ENCODE measurements around the gene PPP1CA. TPM values are rescaled to one million over a fixed set of nuclear protein-coding genes. Genes with fewer than 3 reads are reported as not detected.

The PPP1CA gene
- total and polyA plus RNA-seq, 2 donors (not counting 1 experiment from before 2014, with no cell fraction given), result 218 to 251 TPM

- H3K4me3 ChIP-seq (ENCODE audit: control extremely low read depth in 1 of 5, extremely low read depth in 1 of 5, insufficient read depth in 1 of 5, low read depth in 2 of 5, low read length in 4 of 5), result peak overlapping the region; percentile 30 to 95 (median 71)
- H3K9me3 Mint-ChIP-seq (ENCODE audit: insufficient read depth), result no peaks in the 10 kb centered on the region
- no peak for TF ChIP-seq EZH2 (IDR thresholded peaks at IDR 0.05; ENCODE audit: borderline replicate concordance, insufficient read depth, low read depth, low read length, poor library complexity, severe bottlenecking)
- TF ChIP-seq CTCF (IDR thresholded peaks at IDR 0.05), result no peak
- DNase-seq, result no peak
- H3K4me1 Mint-ChIP-seq, result peaks cover 64% of the 10 kb centered on the region
- H3K27ac Mint-ChIP-seq, result peak overlapping the region; percentile 72
- H3K27me3 ChIP-seq (replicated peaks in 1 of 4; ENCODE audit: control extremely low read depth in 1 of 4, control insufficient read depth in 3 of 4, insufficient read depth in 4 of 4, low read length in 3 of 4), result no peaks in the 10 kb centered on the region
- intact Hi-C loops (cut with micrococcal nuclease), result no loop called here
- H3K36me3 ChIP-seq (replicated peaks in 1 of 2; ENCODE audit: control extremely low read depth in 1 of 2, control insufficient read depth in 1 of 2, extremely low read depth in 1 of 2, insufficient read depth in 2 of 2, low read length in 1 of 2), result peaks cover 0 to 6% of the 10 kb centered on the region in 2 experiments
- POLR2A ChIA-PET, result interaction anchor here (0.6 to 14.2 kb wide), 14 partner anchors 9 to 315 kb away, joined by 3 to 323 read pairs (median 7); partner anchors contain the start of genes ANKRD13D, POLD4, PPP1CA and RAD9A
- peak overlapping the region; percentile 93 for H3K4me2 ChIP-seq (replicated peaks; ENCODE audit: low read depth, low read length, poor library complexity, severe bottlenecking)
- peak overlapping the region; percentile 71 for H2AFZ ChIP-seq (ENCODE audit: insufficient read depth, low read depth, low read length, poor library complexity, severe bottlenecking)
- WGBS (ENCODE audit: insufficient coverage), result under 1% methylated on average over 51 of the region's 78 CpGs
- H3K27ac ChIP-seq (ENCODE audit: low read length in 2 of 2), result peak overlapping the region in 1 of 2 donors; percentile 89
- H3K4me3 Mint-ChIP-seq, result peak overlapping the region; percentile 92
- H3K4me1 ChIP-seq (ENCODE audit: control insufficient read depth in 2 of 2, insufficient read depth in 2 of 2, low read length in 2 of 2), result peaks cover 57 to 61% of the 10 kb centered on the region in 2 donors
- CTCF ChIA-PET, result interaction anchor here (1.0 to 42.2 kb wide), 6 partner anchors 1 to 276 kb away, joined by 3 to 2379 read pairs (median 4); partner anchors contain the start of genes CLCF1, POLD4 and RAD9A
- H3K9me3 ChIP-seq (ENCODE audit: control extremely low read depth in 1 of 3, control insufficient read depth in 2 of 3, insufficient read depth in 1 of 3, low read length in 2 of 3), result no peaks in the 10 kb centered on the region
- H3K27me3 Mint-ChIP-seq, result no peaks in the 10 kb centered on the region
- peaks cover 48% of the 10 kb centered on the region for H4K20me1 ChIP-seq (ENCODE audit: control insufficient read depth, insufficient read depth, low read length, poor library complexity, severe bottlenecking)
- peak overlapping the region; percentile 88 for H3K9ac ChIP-seq (ENCODE audit: low read length)
- peak; percentile 18 for ATAC-seq (ENCODE audit: low read depth)
- peaks cover 56% of the 10 kb centered on the region for H3K79me2 ChIP-seq (ENCODE audit: control insufficient read depth, insufficient read depth, low read length)
Observed at GRCh38 chr11:67372321-67372992, 29.2 kb downstream of the PPP1CA start.

- Histone ChIP-seq H3K27me3 (replicated peaks in 1 of 4; ENCODE audit: control extremely low read depth in 1 of 4, control insufficient read depth in 3 of 4, insufficient read depth in 4 of 4, low read length in 3 of 4) (no peaks in the 10 kb centered on the region), H2AFZ (ENCODE audit: insufficient read depth, low read depth, low read length, poor library complexity, severe bottlenecking) (no peak overlapping the region), H3K79me2 (ENCODE audit: control insufficient read depth, insufficient read depth, low read length) (peaks cover 61% of the 10 kb centered on the region), H3K4me2 (replicated peaks; ENCODE audit: low read depth, low read length, poor library complexity, severe bottlenecking) (peak overlapping the region; percentile 93), H3K9me3 (ENCODE audit: control extremely low read depth in 1 of 3, control insufficient read depth in 2 of 3, insufficient read depth in 1 of 3, low read length in 2 of 3) (no peaks in the 10 kb centered on the region), H3K4me1 (ENCODE audit: control insufficient read depth in 2 of 2, insufficient read depth in 2 of 2, low read length in 2 of 2) (peaks cover 62 to 67% of the 10 kb centered on the region in 2 donors), H4K20me1 (ENCODE audit: control insufficient read depth, insufficient read depth, low read length, poor library complexity, severe bottlenecking) (peaks cover 54% of the 10 kb centered on the region), H3K4me3 (ENCODE audit: control extremely low read depth in 1 of 5, extremely low read depth in 1 of 5, insufficient read depth in 1 of 5, low read depth in 2 of 5, low read length in 4 of 5) (peak overlapping the region; percentile 30 to 95 (median 71)), H3K36me3 (replicated peaks in 1 of 2; ENCODE audit: control extremely low read depth in 1 of 2, control insufficient read depth in 1 of 2, extremely low read depth in 1 of 2, insufficient read depth in 2 of 2, low read length in 1 of 2) (peaks cover 0 to 9% of the 10 kb centered on the region in 2 experiments), H3K9ac (ENCODE audit: low read length) (peak overlapping the region; percentile 88), H3K27ac (ENCODE audit: low read length in 2 of 2) (peak overlapping the region in 1 of 2 donors; percentile 52)
- intact Hi-C loops (cut with micrococcal nuclease), result no loop called here
- Mint-ChIP-seq H3K9me3 (ENCODE audit: insufficient read depth) (no peaks in the 10 kb centered on the region), H3K27ac (peak overlapping the region; percentile 72), H3K27me3 (no peaks in the 10 kb centered on the region), H3K4me3 (peak overlapping the region; percentile 92), H3K4me1 (peaks cover 66% of the 10 kb centered on the region)
- 17% methylated on average over 12 of the region's 16 CpGs for WGBS (ENCODE audit: insufficient coverage)
- CTCF ChIA-PET, result interaction anchor here (1.0 to 42.2 kb wide), 8 partner anchors 0 to 277 kb away, joined by 3 to 2379 read pairs (median 4); partner anchors contain the start of genes CLCF1, POLD4, PPP1CA and RAD9A
- ATAC-seq (ENCODE audit: low read depth), result peak; percentile 1
- peak; percentile 49 for DNase-seq
- POLR2A ChIA-PET, result interaction anchor here (0.5 to 14.2 kb wide), 10 partner anchors 8 to 102 kb away, joined by 3 to 323 read pairs (median 4); partner anchors contain the start of genes POLD4 and RAD9A
- TF ChIP-seq EZH2 (IDR thresholded peaks at IDR 0.05; ENCODE audit: borderline replicate concordance, insufficient read depth, low read depth, low read length, poor library complexity, severe bottlenecking), result no peak
- no peak for TF ChIP-seq CTCF (IDR thresholded peaks at IDR 0.05)
Observed at GRCh38 chr11:67371911-67372320, 29.7 kb downstream of the PPP1CA start.

Measured in B cell (primary cell).